GM19468 (cell line): ENCODE data around the gene E4F1.
A peak's percentile ranks its signal among the peaks of the same experiment; 100 is the strongest.

ENCODE experiments used
- ATAC-seq: cut with Tn5 transposase; IDR thresholded peaks from one replicate; pipeline ENCODE4 v1.9.1; 2021; ENCODE audit warnings: mild to moderate bottlenecking, moderate library complexity, moderate number of reproducible peaks; ENCODE audit not compliant: unreplicated experiment; ENCODE audit errors: extremely low read depth

E4F1 gene

GRCh38 chr16:2223221-2223941, at the start of gene E4F1:
Gene E4F1 (plus strand): TSS chr16:2223591. CDS start chr16:2223614, 23 bp downstream.
- ATAC-seq: peak; percentile 80

GRCh38 chr16:2173916-2174315, 49.5 kb upstream of the E4F1 start:
- no peak for ATAC-seq

GRCh38 chr16:2174396-2175131, 48.8 kb upstream of the E4F1 start:
- ATAC-seq: no peak

- no peak for ATAC-seq
These were observed 47.9 kb upstream of the E4F1 start for GRCh38 chr16:2175454-2175853.

- no peak for ATAC-seq
These were observed 47.3 kb upstream of the E4F1 start for GRCh38 chr16:2176047-2176446.

- ATAC-seq: no peak
These were observed 46.3 kb upstream of the E4F1 start for GRCh38 chr16:2177101-2177500.

GRCh38 chr16:2177561-2177960, 45.8 kb upstream of the E4F1 start:
- ATAC-seq: no peak

- ATAC-seq: no peak
These were observed 44.9 kb upstream of the E4F1 start for GRCh38 chr16:2178321-2179106.

GRCh38 chr16:2179107-2179501, 44.3 kb upstream of the E4F1 start:
- no peak for ATAC-seq

GRCh38 chr16:2179576-2179975, 43.8 kb upstream of the E4F1 start:
- no peak for ATAC-seq

- no peak for ATAC-seq
These were observed 42.9 kb upstream of the E4F1 start for GRCh38 chr16:2180461-2180860.

GRCh38 chr16:2180962-2181923, 42.1 kb upstream of the E4F1 start:
- no peak for ATAC-seq

- no peak for ATAC-seq
These were observed 41.4 kb upstream of the E4F1 start for GRCh38 chr16:2181952-2182351.

- ATAC-seq: no peak
These were observed 39.7 kb upstream of the E4F1 start for GRCh38 chr16:2183671-2184070.

- no peak for ATAC-seq
These were observed 39.0 kb upstream of the E4F1 start for GRCh38 chr16:2184346-2184745.

- no peak for ATAC-seq
These were observed 38.4 kb upstream of the E4F1 start for GRCh38 chr16:2184962-2185361.

GRCh38 chr16:2186064-2186463, 37.3 kb upstream of the E4F1 start:
- no peak for ATAC-seq

- ATAC-seq: no peak
These were observed 36.9 kb upstream of the E4F1 start for GRCh38 chr16:2186505-2186904.

GRCh38 chr16:2187212-2187611, 36.2 kb upstream of the E4F1 start:
- no peak for ATAC-seq

GRCh38 chr16:2188395-2188794, 35.0 kb upstream of the E4F1 start:
- no peak for ATAC-seq
